A673 (cell line): ENCODE results near the gene MYBL2.

Experiments
- EZH2 ChIP-seq: fragments of 200-600 bp; sonication (generic); IDR thresholded peaks from 2 replicates; pipeline ENCODE4 v1.6.1; 2017; ENCODE audit warnings: borderline replicate concordance, low read depth, mild to moderate bottlenecking, mixed read lengths, antibody characterized with exemption, low read length; ENCODE audit not compliant: poor library complexity, severe bottlenecking
- TF ChIP-seq, protein P1 (sequence below): fragments of 300-800, 200-600 bp; sonication (generic); conservative IDR thresholded peaks from 2 replicates; pipeline ENCODE4 v1.5.1; 2017; ENCODE audit warnings: low read depth, mild to moderate bottlenecking, antibody characterized with exemption, low read length, moderate library complexity, mixed read lengths

- TF ChIP-seq, protein P1, sequence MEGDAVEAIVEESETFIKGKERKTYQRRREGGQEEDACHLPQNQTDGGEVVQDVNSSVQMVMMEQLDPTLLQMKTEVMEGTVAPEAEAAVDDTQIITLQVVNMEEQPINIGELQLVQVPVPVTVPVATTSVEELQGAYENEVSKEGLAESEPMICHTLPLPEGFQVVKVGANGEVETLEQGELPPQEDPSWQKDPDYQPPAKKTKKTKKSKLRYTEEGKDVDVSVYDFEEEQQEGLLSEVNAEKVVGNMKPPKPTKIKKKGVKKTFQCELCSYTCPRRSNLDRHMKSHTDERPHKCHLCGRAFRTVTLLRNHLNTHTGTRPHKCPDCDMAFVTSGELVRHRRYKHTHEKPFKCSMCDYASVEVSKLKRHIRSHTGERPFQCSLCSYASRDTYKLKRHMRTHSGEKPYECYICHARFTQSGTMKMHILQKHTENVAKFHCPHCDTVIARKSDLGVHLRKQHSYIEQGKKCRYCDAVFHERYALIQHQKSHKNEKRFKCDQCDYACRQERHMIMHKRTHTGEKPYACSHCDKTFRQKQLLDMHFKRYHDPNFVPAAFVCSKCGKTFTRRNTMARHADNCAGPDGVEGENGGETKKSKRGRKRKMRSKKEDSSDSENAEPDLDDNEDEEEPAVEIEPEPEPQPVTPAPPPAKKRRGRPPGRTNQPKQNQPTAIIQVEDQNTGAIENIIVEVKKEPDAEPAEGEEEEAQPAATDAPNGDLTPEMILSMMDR, result no peak
- no peak for TF ChIP-seq EZH2
These were observed 623 bp downstream of the MYBL2 start for GRCh38 chr20:43667341-43668132.
